Naive thymus-derived CD8-positive, alpha-beta T cell (primary cell): Measurements from ENCODE around the gene PTK7. TPM values are rescaled to one million over a fixed set of nuclear protein-coding genes. Genes with fewer than 3 reads are reported as not detected.

Source experiments
- ATAC-seq, 2 donors: fragments of 150-1000 bp; cut with Tn5 transposase in 1 of 2; sonication (Bioruptor Pico), chemical (Tn5 transposase) in 1 of 2; 1 replicate in 1 of 2; 2 replicates in 1 of 2; pipeline ENCODE4 v1.10.0; 2021; ENCODE audit warnings: mild to moderate bottlenecking in 2 of 2, moderate library complexity in 2 of 2
- POLR2A ChIA-PET: fragments of 350-600 bp; sonication (Branson Sonifier 250); formaldehyde crosslinking; loops from one replicate; lab custom pipeline; 2021; ENCODE audit warnings: antibody characterized with exemption; lab: Charles Lee
- DNase-seq, 10 donors: peaks; one replicate each; pipeline versions ENCODE4 v3.0.0 to v3.0.0-alpha.2; 2020 to 2022
- H3K27ac Mint-ChIP-seq, 10 donors: one replicate each; pipeline ENCODE4 v1.8.0; 2020 to 2022; ENCODE audit warnings: mild to moderate bottlenecking in 10 of 10, mixed read lengths in 10 of 10, moderate library complexity in 4 of 10, inconsistent platforms in 1 of 10
- H3K27me3 Mint-ChIP-seq, 5 donors: one replicate each; pipeline ENCODE4 v1.8.0; 2021 to 2022; ENCODE audit warnings: mixed read lengths in 5 of 5
- H3K36me3 Mint-ChIP-seq, 3 donors: one replicate each; pipeline ENCODE4 v1.8.0; 2020 to 2022; ENCODE audit warnings: mixed read lengths in 3 of 3, mild to moderate bottlenecking in 2 of 3, inconsistent platforms in 1 of 3
- H3K4me1 Mint-ChIP-seq, 4 donors: one replicate each; pipeline ENCODE4 v1.8.0; 2021 to 2022; ENCODE audit warnings: mixed read lengths in 4 of 4
- H3K4me3 Mint-ChIP-seq, 10 donors: one replicate each; pipeline ENCODE4 v1.8.0; 2020 to 2022; ENCODE audit warnings: mild to moderate bottlenecking in 10 of 10, mixed read lengths in 10 of 10, moderate library complexity in 6 of 10, inconsistent platforms in 1 of 10
- H3K9me3 Mint-ChIP-seq, 9 donors: one replicate each; pipeline ENCODE4 v1.8.0; 2020 to 2022; ENCODE audit warnings: mixed read lengths in 9 of 9, mild to moderate bottlenecking in 3 of 9, inconsistent platforms in 1 of 9, moderate library complexity in 1 of 9
- polyA plus RNA-seq, 3 donors: library from polyadenylated mRNA; unstranded; fragments of 300-500 nt; fragmentation: Illumina TruSeq; gene quantifications; one replicate each; pipeline ENCODE4 v1.2.3, GENCODE V29; 2021
- total RNA-seq, 8 experiments: library from RNA in 2 of 8; stranded (reverse) in 2 of 8; gene quantifications; one replicate each; pipeline ENCODE4 v1.2.3 and lab custom pipeline; 2021 to 2026

PTK7 gene
- total and polyA plus RNA-seq, 5 experiments from 2014 or later, result 6.5 to 22.2 (median 14.8) TPM; not detected in 1

DNA sequence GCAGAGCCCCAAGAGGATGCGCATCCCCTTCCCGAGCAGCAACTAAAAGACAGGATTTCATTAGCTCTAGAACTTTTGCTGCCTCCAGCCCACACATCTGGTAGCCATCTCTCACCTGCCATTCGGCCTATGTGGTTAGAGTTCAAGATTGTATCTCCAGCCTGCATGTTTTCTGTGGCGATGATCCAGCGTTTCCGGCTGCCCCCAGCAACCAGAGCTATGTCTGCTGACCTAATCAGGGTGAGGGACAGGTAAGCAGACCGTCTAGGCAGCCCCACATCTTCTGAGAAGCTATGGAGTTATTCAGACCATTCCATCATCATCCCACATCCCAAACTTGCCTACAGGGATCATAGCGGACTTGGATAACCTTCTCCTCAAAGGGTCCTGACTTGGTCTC is 20.1 kb upstream of the PTK7 start:
- ATAC-seq (no peak), DNase-seq (no peak)
- Mint-ChIP-seq H3K36me3 (peaks cover 0 to 26% (median 6%) of the 10 kb centered on the region in 3 donors), H3K4me1 (peaks cover 29 to 71% (median 63%) of the 10 kb centered on the region in 4 donors), H3K27ac (peak overlapping the region in 7 of 10 donors; percentile 47 to 86 (median 65)), H3K4me3 (peak overlapping the region in 4 of 10 donors; percentile 10 to 37 (median 32)), H3K9me3 (no peaks in the 10 kb centered on the region), H3K27me3 (no peaks in the 10 kb centered on the region)
- POLR2A ChIA-PET, result interaction anchor here (0.5 to 4.1 kb wide), 5 partner anchors 13 to 127 kb away, joined by 3 to 34 read pairs (median 4); partner anchors contain the start of gene CNPY3

DNA sequence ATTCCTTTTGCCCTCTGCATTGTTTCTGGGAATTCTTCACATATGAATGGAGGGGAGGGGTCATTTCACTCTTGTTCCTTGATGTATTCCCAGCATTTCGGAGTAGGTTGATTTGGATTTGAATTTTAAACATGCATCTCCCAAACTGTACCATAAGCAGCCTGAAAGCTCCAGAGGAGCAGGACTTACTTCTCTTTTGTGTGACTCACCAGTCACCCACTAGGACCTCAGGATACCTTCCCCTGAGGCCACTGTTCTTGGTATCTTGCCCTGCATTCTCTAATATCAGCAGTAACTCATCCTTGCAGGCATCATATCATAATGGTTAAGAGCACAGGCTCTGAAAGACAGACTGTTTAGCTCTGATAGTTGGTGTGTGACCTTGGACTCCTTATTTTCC is 17.6 kb upstream of the PTK7 start:
- H3K27me3 Mint-ChIP-seq, result no peaks in the 10 kb centered on the region
- peak overlapping the region; percentile 93 to 99 (median 95) for H3K4me3 Mint-ChIP-seq
- ATAC-seq (no peak), DNase-seq (peak in 1 of 10 donors; percentile 2)
- no peaks in the 10 kb centered on the region for H3K9me3 Mint-ChIP-seq
- POLR2A ChIA-PET, result interaction anchor here (1.0 to 3.3 kb wide), 11 partner anchors 9 to 311 kb away, joined by 3 to 41 read pairs (median 7); partner anchors contain the start of genes CNPY3, DNPH1, KLHDC3 and MEA1
- peak overlapping the region; percentile 96 to 100 (median 99) for H3K27ac Mint-ChIP-seq
- H3K4me1 Mint-ChIP-seq, result peaks cover 20 to 56% (median 48%) of the 10 kb centered on the region in 4 donors
- peaks cover 0 to 39% (median 11%) of the 10 kb centered on the region in 3 donors for H3K36me3 Mint-ChIP-seq

DNA sequence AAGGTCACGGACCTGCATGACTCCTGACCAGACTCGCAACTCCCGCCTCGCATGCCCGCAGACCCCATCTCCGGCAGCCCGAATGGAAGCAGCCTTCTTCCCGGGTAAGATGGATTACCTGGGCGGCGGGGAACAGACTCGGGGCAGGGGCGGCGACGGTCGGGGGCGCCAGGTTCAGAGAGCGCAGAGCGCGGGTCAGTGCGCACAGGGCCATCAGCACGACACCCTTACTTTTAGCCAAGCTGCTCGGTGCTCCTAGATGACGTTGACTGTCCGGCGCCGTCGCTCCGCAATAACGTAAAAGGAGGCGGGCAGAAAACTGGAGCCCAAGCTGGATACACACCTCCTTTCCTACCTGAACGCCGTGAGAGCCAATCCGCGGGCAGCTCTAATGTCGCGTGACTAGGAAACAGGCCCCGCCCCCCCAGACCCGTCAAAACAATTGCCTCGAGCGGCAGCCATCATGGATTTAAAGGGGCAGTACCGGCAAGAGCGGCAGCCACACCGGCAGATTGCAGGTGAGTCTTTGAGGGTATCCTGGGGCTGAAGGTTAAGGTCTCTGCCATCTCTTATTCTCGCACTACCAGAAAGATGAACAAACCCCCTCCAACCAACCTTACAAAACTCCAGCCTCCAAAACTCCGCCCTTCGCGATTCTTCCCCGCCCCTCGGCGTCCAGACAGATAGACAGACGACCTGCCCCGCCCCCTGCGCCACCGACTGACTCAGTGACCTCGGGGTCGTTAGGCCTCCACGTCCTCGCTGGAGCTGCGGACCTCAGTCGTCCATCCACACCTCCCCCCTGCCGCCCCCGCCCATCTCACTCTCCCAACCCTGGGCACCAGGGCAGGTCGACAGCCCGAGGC is 16.7 kb upstream of the PTK7 start, which contains the start of the genes KLC4 and MRPL2:
Gene KLC4, plus strand, starts transcription at position 464 of the 866 bp plus-strand sequence. CDS start 1,705 bp downstream, outside the sequence.
Gene MRPL2, minus strand, starts transcription at position 267 of the 866 bp plus-strand sequence. Its CDS starts 53 bp downstream, at position 214.
- no peaks in the 10 kb centered on the region for H3K27me3 Mint-ChIP-seq
- peak within 1 kb of the TSS; percentile 93 to 99 (median 95) for H3K4me3 Mint-ChIP-seq
- H3K36me3 Mint-ChIP-seq, result peaks cover 0 to 45% (median 13%) of the 10 kb centered on the region in 3 donors
- H3K4me1 Mint-ChIP-seq, result peaks cover 17 to 49% (median 40%) of the 10 kb centered on the region in 4 donors
- peak; percentile 94 to 98 for ATAC-seq
- POLR2A ChIA-PET, result interaction anchor here (0.9 to 3.3 kb wide), 16 partner anchors 10 to 495 kb away, joined by 3 to 41 read pairs (median 5); partner anchors contain the start of genes CNPY3, DNPH1, KLHDC3 and MEA1
- DNase-seq, result peak; percentile 91 to 98 (median 96)
- no peaks in the 10 kb centered on the region for H3K9me3 Mint-ChIP-seq
- peak within 1 kb of the TSS; percentile 96 to 100 (median 99) for H3K27ac Mint-ChIP-seq

DNA sequence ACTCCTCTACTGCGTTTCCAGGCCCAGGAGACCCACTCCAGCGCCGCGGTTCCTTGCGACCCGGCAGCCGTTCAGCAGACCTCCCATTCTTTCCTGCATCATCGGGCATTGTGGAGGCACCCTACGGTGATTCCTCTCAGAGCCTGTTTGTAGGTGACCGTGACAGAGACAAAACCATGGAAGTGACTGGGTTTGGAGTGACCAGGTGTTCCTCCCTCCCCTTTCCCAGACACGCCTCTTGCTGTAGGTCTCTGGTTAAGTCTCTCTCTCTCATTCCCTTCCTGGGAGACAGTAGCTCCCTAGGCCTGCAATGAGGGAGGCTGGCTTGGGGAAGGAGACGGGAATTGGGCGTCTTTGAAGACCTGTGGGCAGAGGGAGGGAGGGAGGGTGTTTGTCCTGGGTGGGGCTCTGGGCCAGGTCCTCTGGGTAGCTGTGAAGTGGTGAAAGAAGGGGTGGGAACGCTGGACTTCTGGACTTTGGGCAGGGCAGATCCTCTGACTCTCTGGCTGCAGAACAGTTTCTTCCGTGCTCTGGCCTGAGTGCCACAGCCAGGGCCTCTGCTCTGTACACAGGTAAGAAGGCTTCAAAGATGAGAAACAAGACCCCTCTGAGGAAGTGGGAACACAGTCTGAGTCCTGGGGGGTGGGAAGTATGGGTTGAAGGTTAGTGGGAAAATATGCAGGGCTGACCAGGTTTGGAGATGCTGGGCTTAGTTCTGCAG is 15.9 kb upstream of the PTK7 start:
- H3K4me1 Mint-ChIP-seq, result peaks cover 17 to 47% (median 38%) of the 10 kb centered on the region in 4 donors

DNA sequence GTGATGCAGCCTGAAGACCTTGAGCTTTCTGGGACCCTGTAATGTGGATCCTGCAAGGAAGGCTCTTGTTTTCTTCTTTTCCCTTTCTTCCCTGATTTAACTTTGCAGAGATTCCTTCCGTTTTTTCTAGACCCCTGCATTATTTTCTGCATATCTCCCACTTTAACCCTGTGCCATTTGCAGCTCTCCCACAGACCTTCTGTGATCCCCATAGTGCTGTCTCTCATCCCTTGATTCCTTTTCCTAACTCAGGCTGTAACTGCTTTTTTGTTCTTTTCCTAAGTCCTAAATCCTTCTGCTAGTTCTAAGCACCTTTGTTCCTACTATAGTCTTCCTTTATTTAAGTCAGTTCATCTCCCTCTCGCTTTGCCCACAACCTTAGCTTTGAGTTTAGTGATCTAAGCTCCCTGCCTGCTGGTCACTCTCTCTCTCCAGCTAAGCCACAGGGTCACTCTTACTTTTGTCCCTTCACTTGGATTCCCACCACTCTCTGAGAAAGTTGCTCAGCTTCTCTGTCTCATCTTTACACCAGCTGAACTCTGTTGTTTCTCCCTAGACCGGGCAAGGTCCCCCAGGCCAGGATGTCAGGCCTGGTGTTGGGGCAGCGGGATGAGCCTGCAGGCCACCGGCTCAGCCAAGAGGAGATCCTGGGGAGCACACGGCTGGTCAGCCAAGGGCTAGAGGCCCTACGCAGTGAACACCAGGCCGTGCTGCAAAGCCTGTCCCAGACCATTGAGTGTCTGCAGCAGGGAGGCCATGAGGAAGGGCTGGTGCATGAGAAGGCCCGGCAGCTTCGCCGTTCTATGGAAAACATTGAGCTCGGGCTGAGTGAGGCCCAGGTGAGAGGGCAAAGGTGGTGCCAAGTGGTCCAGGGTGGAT is 15.1 kb upstream of the PTK7 start:
- peaks cover 4 to 51% (median 22%) of the 10 kb centered on the region in 3 donors for H3K36me3 Mint-ChIP-seq
- peak overlapping the region; percentile 93 to 99 (median 95) for H3K4me3 Mint-ChIP-seq
- ATAC-seq (no peak), DNase-seq (peak in 1 of 10 donors; percentile 57)
- peak overlapping the region; percentile 82 to 100 (median 99) for H3K27ac Mint-ChIP-seq
- POLR2A ChIA-PET, result interaction anchor here (0.6 to 3.3 kb wide), 2 partner anchors 47 to 120 kb away, joined by 4 to 41 read pairs; partner anchors contain the start of genes KLHDC3 and MEA1
- no peaks in the 10 kb centered on the region for H3K9me3 Mint-ChIP-seq
- no peaks in the 10 kb centered on the region for H3K27me3 Mint-ChIP-seq
- peaks cover 17 to 46% (median 38%) of the 10 kb centered on the region in 4 donors for H3K4me1 Mint-ChIP-seq

More for the DNA sequence above, 15.9 kb upstream of the PTK7 start:
- Mint-ChIP-seq H3K27ac (peak overlapping the region; percentile 96 to 100 (median 99)), H3K4me3 (peak overlapping the region; percentile 93 to 99 (median 95)), H3K9me3 (no peaks in the 10 kb centered on the region), H3K36me3 (peaks cover 4 to 51% (median 17%) of the 10 kb centered on the region in 3 donors), H3K27me3 (no peaks in the 10 kb centered on the region)
- ATAC-seq (no peak), DNase-seq (no peak)
- POLR2A ChIA-PET, result interaction anchor here (1.1 to 3.3 kb wide), 6 partner anchors 40 to 309 kb away, joined by 5 to 41 read pairs (median 16); partner anchors contain the start of genes CNPY3, KLHDC3, MEA1 and PEX6

DNA sequence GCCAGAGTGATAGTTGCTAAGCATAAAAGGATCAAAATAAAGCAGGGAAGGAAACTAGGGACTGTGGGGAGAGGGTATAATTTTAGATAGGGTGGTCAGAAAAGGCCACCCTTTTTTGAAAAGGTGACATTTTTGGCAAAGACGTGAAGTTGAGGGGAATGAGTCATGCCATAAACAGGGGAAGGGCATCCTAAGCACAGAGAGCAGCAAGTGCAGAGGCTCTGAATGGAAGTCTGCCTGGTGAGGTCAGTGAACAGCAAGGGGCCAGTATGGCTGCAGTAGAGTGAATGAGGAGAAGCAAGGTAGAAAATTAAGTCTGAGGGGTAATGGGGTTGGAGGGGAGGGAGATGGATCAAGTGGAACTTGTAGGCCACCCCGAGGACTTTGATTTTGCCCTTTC is 14.3 kb upstream of the PTK7 start:
- peak overlapping the region in 1 of 10 donors; percentile 87 for H3K27ac Mint-ChIP-seq
- POLR2A ChIA-PET, result no interaction called here

DNA sequence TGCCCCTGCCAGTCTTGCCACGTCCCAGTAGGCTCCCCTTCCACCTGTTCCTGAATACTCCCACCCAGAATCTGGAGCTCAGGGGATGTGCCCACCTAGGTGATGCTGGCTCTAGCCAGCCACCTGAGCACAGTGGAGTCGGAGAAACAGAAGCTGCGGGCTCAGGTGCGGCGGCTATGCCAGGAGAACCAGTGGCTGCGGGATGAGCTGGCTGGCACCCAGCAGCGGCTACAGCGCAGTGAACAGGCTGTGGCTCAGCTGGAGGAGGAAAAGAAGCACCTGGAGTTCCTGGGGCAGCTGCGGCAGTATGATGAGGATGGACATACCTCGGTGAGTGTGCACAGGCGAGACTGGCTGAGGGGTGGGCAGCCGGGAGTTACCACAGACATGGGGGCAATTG is 13.3 kb upstream of the PTK7 start:
- POLR2A ChIA-PET, result no interaction called here
- no peak for DNase-seq
- ATAC-seq, result no peak
- H3K27ac Mint-ChIP-seq, result no peak overlapping the region
- peaks cover 17 to 41% (median 33%) of the 10 kb centered on the region in 4 donors for H3K4me1 Mint-ChIP-seq
- H3K27me3 Mint-ChIP-seq, result no peaks in the 10 kb centered on the region
- H3K36me3 Mint-ChIP-seq, result peaks cover 4 to 49% (median 22%) of the 10 kb centered on the region in 3 donors
- no peak overlapping the region for H3K4me3 Mint-ChIP-seq
- H3K9me3 Mint-ChIP-seq, result no peaks in the 10 kb centered on the region

More for the DNA sequence above, 14.3 kb upstream of the PTK7 start:
- peaks cover 4 to 53% (median 23%) of the 10 kb centered on the region in 3 donors for H3K36me3 Mint-ChIP-seq
- no peak for DNase-seq
- H3K9me3 Mint-ChIP-seq, result no peaks in the 10 kb centered on the region
- peak overlapping the region in 3 of 10 donors; percentile 22 to 97 (median 95) for H3K4me3 Mint-ChIP-seq
- peaks cover 17 to 44% (median 36%) of the 10 kb centered on the region in 4 donors for H3K4me1 Mint-ChIP-seq
- H3K27me3 Mint-ChIP-seq, result no peaks in the 10 kb centered on the region
- ATAC-seq, result no peak

DNA sequence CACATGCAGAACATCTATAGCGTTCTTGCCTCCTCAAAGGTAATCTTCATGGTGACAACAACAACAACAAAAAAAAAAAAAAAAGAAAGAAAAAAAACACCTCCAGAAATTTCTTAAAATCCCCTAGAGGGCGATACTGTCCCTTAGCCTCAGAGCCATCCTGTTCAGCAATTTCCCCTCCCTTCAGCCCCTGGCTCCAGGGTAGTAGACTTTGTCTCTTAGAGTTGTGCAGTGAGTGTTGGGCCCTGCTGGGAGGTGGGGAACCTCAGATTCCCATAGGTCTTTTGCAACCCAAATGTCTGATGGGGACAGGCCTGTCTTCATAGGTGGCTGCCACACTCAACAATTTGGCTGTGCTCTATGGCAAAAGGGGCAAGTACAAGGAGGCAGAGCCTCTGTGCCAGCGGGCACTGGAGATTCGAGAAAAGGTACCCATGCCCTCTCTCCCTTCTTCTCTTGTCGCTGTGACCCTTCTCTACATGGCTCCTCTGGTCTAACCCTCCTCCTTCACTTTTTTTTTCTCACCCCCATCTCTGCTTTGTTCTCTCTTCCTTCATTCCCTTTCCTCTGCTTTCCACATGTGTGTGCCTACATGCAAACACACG is 6.0 kb upstream of the PTK7 start:
- Mint-ChIP-seq H3K4me3 (no peak overlapping the region), H3K4me1 (peaks cover 0 to 3% (median 3%) of the 10 kb centered on the region in 4 donors), H3K27ac (peak overlapping the region in 2 of 10 donors; percentile 16 to 61), H3K9me3 (no peaks in the 10 kb centered on the region), H3K27me3 (peaks cover 0 to 3% (median 0%) of the 10 kb centered on the region in 5 donors), H3K36me3 (peaks cover 0 to 67% (median 34%) of the 10 kb centered on the region in 3 donors)
- ATAC-seq, result peak; percentile 66 to 71
- DNase-seq, result peak in 3 of 10 donors; percentile 12 to 55 (median 36)
- POLR2A ChIA-PET, result interaction anchor here (0.7 to 1.2 kb wide), 2 partner anchors 16 to 136 kb away, joined by 3 read pairs; partner anchors contain the start of gene CUL7

DNA sequence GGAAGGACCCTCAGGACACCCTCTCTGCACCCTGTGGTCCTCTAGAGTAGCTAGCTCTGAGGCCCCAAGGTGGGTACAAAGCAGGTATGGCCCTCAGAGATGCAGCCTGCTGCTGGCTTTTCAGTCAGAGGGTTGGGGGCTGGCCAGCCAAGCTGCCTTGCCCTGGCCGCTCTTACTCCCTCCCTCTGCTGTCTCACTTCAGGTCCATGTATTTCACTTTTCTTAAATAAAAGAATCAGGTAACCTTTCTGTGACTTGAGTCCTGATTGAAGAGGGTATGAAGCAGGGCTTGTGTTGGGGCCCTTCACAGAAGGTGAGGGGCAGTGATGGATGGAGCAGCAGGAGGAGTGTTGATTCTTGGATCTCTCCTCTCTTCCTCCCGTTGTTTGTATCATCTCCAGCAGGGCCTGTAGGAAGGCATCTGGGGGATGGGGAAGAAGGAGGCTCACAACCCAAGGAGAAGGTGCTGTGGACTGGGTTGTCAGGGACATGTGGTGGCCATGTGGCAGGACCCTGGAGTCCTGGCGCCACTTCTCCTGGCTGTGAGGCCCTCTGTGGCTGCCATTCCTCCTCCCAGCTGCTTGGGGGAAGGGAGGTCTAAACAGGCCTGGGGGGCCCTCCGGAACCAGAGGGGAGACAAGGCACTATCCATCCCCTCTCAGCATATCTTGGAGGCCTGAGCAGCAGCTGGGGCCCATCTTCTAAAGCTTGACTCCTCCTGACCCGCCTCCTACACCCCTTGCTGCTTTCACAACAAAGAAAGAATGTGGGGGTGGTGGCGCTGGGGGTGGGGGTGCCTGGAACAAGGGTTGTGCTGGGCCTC is 1.1 kb upstream of the PTK7 start:
- H3K9me3 Mint-ChIP-seq, result no peaks in the 10 kb centered on the region
- peaks cover 3 to 11% (median 9%) of the 10 kb centered on the region in 4 donors for H3K4me1 Mint-ChIP-seq
- POLR2A ChIA-PET, result no interaction called here

More for the DNA sequence above, 1.1 kb upstream of the PTK7 start:
- no peak overlapping the region for H3K27ac Mint-ChIP-seq
- H3K4me3 Mint-ChIP-seq, result peak overlapping the region in 8 of 10 donors; percentile 30 to 73 (median 53)
- DNase-seq, result no peak
- H3K36me3 Mint-ChIP-seq, result peaks cover 0 to 47% (median 22%) of the 10 kb centered on the region in 3 donors
- no peak for ATAC-seq
- H3K27me3 Mint-ChIP-seq, result peaks cover 8 to 23% (median 13%) of the 10 kb centered on the region in 5 donors
